Fibroblast of villous mesenchyme (primary cell): ENCODE measurements around the gene TMOD2. TPM values are rescaled to one million over a fixed set of nuclear protein-coding genes. Genes with fewer than 3 reads are reported as not detected.

Source experiments
- DNase-seq: peaks from one replicate; pipeline ENCODE4 v3.0.0-alpha.2; 2010; ENCODE audit warnings: low read depth
- H3K4me3 ChIP-seq: 2 replicates; pipeline ENCODE4 v1.5.1; 2011; ENCODE audit warnings: low read depth, mild to moderate bottlenecking, low read length
- total RNA-seq: library from RNA; depleted of rRNA; stranded (reverse); fragments of >200 nt; gene quantifications from 2 replicates; pipeline ENCODE4 v1.2.3, GENCODE V29; 2012
- TF ChIP-seq, protein P1 (sequence below): IDR thresholded peaks from 2 replicates; pipeline ENCODE4 v1.5.1; 2012; ENCODE audit warnings: low read depth, mild to moderate bottlenecking, low read length; ENCODE audit not compliant: insufficient read depth

Gene TMOD2
- total RNA-seq, result 5.2 and 7.3 TPM in 2 replicates

DNA sequence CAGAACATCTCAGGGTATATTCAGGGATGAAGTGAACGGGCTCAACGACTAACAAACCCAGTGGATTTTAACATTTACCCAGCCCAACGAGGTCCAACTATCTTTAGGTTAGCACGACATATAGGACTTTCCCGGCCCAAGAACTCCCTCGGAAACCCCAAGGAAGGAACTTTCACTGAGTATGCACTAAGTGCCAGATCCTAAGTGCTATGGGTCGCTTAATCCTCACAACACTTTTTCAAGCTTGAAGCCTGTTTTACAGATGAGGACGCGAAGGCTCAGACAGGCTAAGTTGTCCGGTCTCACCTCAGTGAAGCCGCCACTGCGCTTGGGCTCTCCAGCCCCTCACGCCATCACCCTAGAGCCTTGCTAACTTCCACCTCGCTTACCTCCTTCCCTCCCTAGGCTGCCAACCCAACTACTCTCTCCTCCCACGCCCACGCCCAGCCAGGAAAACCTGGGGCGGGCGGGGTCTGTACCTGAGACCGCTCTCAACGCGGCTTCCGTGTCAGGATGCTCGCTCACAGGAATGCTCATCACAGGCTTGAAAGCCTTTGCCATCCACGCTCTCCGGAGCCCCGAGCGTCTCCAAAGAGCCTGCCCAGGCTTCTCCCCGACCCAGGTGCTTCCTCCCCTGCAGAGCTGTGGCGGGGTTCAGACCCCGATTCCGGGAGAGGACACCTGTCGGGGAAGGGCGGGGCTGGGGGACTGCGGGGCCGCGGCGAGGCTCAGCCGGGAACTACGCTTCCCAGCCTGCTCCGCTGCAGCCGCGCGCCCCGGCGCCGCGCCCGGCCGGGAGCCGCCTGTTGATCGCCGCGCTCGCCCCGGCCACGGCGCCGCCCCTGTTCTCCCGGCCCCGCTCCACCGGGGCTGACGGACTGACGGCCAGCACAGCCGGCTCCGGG lies at the start of gene TMOD2:
TSS of gene TMOD2 (plus strand) at position 806 of the 905 bp plus-strand sequence. CDS start 14,845 bp downstream, outside the sequence.
- H3K4me3 ChIP-seq, result peak within 1 kb of the TSS; percentile 55
- TF ChIP-seq, protein P1, sequence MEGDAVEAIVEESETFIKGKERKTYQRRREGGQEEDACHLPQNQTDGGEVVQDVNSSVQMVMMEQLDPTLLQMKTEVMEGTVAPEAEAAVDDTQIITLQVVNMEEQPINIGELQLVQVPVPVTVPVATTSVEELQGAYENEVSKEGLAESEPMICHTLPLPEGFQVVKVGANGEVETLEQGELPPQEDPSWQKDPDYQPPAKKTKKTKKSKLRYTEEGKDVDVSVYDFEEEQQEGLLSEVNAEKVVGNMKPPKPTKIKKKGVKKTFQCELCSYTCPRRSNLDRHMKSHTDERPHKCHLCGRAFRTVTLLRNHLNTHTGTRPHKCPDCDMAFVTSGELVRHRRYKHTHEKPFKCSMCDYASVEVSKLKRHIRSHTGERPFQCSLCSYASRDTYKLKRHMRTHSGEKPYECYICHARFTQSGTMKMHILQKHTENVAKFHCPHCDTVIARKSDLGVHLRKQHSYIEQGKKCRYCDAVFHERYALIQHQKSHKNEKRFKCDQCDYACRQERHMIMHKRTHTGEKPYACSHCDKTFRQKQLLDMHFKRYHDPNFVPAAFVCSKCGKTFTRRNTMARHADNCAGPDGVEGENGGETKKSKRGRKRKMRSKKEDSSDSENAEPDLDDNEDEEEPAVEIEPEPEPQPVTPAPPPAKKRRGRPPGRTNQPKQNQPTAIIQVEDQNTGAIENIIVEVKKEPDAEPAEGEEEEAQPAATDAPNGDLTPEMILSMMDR, result no peak
- peak; percentile 25 for DNase-seq

DNA sequence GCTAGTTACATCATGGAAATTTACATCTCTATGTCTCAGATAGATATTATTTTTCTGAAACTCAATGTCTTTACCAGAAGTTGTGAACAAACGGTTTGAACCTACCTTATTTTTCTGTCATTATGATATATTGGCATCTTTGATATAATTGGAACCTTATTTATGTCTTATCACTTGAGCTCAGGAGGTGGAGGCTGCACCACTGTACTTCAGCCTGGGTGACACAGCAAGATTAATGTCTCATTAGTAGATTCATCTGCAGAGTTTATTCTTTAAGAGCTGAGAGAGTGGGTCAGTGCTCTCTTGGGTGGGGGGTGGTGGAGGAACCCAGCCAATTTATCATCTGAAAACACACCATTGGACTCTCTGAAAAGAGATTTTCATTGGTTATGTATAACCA lies 48.7 kb upstream of the TMOD2 start:
- DNase-seq, result no peak
- no peak overlapping the region for H3K4me3 ChIP-seq
- TF ChIP-seq, protein P1, result no peak

DNA sequence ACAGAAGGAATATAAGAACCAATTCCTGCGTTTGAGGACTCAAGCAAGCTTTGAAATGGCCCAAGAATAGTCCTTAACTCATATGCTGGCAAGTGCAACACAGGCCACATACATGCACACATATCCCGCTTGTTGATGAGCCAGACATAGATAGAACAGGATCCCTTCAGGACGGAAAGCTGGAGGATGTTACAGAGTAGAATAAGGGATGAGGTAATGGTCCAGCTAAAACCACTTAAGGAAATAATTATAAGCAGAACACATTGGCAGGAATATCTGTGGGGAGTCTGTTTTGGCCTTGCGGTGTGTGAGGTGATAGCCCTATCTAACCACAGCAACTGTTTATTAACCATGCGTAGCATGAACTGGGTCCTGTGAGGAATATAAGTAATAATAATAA lies 45.1 kb upstream of the TMOD2 start:
- TF ChIP-seq, protein P1, result no peak
- H3K4me3 ChIP-seq, result no peak overlapping the region
- DNase-seq, result peak; percentile 92

DNA sequence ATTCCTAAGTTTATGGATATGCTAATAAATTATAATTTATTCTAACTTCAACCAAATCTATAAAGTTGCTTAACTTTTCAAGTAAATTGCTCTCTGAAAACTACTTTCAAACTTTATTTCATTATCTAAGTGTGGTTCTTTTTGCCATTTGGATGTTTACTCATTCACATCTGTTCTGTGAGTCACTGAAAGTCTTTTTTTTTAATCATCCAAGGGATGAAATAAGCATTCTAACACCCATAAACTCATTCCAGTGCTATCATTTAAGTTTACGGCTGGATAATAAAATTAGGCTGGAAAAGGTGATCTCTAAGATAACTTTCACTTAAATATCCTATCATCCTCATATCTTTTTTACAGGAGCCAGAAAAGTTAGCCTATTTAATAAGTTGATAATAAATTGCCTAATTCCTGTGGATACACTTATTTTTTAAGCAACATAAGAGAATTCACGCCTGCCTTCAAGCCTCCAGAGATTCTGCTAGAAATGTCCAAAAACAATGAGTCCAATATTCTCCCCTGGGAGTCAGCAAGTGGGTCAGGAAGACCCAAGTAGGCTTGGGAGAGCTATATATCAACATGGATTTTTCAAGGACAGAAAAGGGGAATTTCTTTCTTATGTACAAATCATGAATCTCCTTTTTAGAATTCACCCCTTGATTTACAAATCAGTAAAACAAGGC lies 44.3 kb upstream of the TMOD2 start:
- H3K4me3 ChIP-seq, result no peak overlapping the region
- DNase-seq, result peak; percentile 84
- TF ChIP-seq, protein P1, result no peak

DNA sequence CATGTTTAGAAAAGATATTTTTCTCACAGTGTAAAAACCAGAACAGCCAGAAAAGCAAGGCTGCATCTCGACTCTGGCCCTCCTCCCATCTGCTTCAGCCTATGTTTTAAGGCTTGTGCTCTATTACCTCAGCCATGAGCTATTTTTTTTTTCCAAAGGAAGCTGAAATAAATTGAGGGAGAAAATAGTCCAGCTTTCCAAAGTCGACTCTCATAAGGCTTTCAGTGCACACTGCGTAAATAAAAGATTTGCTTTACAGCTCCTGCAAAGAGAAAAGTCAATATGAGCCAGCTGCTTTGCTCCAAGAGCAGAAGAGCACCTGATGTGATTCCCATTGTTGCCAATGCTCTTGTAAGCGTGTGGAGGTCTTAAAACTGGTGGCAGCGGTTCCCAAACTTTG lies 43.4 kb upstream of the TMOD2 start:
- DNase-seq, result no peak
- TF ChIP-seq, protein P1, result no peak

DNA sequence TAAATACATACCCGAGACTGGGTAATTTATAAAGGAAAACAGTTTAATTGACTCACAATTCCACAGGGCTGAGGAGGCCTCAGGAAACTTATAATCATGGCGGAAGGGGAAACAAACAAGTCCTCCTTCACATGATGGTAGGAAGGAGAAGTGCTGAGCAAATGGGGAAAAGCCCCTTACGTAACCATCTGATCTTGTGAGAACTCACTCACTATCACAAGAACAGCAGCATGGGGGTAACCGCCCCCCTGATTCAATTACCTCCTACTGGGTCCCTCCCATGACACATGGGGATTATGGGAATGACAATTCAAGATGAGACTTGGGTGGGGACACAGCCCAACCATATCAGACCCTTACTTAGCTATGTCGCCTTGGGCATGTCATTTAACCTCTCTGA lies 42.4 kb upstream of the TMOD2 start:
- no peak for DNase-seq
- no peak overlapping the region for H3K4me3 ChIP-seq
- TF ChIP-seq, protein P1, result no peak

More for the DNA sequence above, 43.4 kb upstream of the TMOD2 start:
- H3K4me3 ChIP-seq, result no peak overlapping the region
